GM12874 (cell line): Measurements from ENCODE around the gene NPAS3.

ENCODE experiments used
- TF ChIP-seq, protein P1 (sequence below): IDR thresholded peaks from 2 replicates; pipeline ENCODE4 v1.5.1; 2011; ENCODE audit warnings: low read depth, mild to moderate bottlenecking, control low read depth, low read length, moderate library complexity; ENCODE audit not compliant: insufficient read depth

The NPAS3 gene

DNA sequence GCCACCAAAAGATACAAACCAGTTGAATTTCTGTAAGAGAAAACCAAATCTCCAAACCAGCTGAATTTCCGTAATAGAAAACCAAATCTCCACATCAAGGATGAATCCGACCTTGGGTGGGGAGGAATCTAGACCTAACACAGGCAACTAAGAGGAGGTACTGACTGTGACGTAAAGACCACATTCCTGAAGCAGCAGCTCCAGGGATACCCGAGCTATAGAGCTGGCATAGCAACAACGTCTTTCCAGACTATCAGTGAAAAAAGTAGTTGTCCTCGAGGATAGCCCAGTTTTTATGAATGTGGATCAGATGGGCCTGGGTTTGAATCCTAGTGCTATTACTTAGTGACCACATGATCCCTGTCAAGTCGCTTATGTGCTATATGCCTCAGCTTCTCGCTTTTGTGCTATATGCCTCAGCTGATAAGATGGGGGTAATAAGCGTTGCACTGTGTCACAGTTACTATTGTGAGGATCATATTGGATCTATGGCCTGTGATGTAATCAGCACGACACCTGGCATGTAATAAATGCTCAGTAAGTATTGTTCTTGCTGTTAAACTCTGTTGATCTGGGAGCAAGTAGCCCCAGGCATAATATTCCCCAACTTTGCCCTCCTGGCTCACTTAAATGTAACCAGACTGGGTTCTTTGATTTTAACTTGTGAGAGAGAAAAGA is 898.4 kb downstream of the NPAS3 start:
- TF ChIP-seq, protein P1, sequence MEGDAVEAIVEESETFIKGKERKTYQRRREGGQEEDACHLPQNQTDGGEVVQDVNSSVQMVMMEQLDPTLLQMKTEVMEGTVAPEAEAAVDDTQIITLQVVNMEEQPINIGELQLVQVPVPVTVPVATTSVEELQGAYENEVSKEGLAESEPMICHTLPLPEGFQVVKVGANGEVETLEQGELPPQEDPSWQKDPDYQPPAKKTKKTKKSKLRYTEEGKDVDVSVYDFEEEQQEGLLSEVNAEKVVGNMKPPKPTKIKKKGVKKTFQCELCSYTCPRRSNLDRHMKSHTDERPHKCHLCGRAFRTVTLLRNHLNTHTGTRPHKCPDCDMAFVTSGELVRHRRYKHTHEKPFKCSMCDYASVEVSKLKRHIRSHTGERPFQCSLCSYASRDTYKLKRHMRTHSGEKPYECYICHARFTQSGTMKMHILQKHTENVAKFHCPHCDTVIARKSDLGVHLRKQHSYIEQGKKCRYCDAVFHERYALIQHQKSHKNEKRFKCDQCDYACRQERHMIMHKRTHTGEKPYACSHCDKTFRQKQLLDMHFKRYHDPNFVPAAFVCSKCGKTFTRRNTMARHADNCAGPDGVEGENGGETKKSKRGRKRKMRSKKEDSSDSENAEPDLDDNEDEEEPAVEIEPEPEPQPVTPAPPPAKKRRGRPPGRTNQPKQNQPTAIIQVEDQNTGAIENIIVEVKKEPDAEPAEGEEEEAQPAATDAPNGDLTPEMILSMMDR, result no peak

DNA sequence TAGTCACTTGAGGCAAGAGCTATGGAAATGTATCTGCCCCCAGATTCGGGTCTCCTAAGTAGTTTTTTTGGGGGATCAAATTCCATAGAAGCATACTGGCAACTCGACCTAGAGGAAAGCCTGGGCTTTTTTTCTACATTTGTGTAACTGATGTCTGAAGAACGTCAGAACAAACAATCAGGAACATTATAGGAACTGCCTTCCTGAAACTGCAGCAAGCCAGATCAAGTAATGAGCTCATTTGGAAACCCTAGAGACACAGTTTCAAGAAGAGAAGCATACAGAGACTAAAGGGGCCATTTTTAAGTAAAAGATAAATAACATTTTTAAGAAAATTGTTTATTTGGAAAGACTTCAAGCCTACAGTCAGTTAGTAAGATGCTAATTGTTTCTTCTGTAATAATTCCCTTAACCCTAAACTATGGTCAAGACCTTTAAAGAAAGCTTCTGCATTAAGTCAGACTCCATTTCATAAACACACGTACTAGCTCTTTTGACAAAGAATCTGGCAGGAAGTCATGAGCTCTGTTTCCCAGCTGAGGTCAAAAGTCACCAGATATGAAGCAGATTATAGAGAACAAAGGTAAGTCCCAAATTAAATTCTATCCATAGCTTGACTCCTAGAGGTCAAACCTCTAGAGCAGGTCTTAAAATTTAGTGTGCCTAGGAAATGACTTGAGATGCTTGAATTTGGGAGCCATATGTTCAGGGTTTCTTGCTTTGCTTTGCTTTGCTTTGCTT is 899.4 kb downstream of the NPAS3 start:
- TF ChIP-seq, protein P1, result no peak

- TF ChIP-seq, protein P1, result peak; percentile 73
Measured at GRCh38 chr14:33839193-33840076, 900.8 kb downstream of the NPAS3 start.

GRCh38 chr14:33840797-33841196 is 902.1 kb downstream of the NPAS3 start:
- TF ChIP-seq, protein P1, result no peak

- TF ChIP-seq, protein P1, result no peak
Measured at GRCh38 chr14:33842299-33842698, 903.6 kb downstream of the NPAS3 start.

GRCh38 chr14:33844118-33844517 is 905.4 kb downstream of the NPAS3 start:
- TF ChIP-seq, protein P1, result no peak
